ENCODE measurements around the gene ZDHHC19.
"Not testable (repeated sequence)": the region's sequence is repeated elsewhere in the genome, so short reads cannot be mapped to it uniquely, and the experiment has no call there.

ZDHHC19 gene

DNA sequence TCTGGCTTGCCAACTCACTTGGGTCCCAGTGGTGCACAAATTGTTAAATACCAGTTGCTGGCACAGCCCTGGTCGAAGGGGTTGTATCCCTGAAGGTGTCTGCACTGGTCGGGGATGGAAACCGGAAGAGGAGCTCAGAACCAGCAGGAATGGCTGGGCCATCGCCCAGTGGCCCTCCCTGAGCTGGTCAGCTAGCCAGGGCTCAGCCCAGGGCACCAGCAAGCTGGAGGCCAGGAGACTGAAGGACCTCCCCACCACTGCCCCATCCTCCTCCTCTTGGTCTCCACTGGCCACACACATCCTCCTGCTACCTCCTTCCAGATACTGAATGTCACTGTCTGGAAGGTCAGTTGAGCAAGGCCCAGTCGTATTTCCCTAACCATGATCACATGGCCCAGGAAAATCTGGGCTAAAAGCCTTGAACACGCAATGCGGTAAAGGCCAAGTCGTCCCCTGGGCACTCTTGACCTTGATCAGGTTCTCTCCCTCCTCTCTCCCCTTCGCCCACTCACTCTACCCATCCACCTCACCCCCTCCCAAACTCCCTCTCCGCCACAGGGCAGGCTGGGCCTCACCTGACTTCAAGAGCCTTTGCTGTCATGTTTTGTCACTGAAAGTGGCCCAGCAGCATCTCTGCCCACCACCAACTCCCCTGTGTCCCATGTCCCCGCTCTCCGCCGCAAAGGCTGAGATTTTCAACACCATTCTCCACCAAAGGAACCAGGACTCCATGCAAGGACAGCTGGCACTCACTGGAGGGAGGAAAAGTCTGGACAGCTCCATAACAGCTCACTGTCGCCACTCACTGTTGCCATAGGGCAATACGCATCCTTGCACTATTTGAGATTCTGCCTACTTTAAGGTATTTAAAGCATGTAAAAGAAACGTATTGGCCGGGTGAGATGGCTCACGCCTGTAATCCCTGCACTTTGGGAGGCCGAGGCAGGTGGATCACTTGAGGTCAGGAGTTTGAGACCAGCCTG lies 12.1 kb downstream of the ZDHHC19 start:
- DNase-seq, result no peak

DNA sequence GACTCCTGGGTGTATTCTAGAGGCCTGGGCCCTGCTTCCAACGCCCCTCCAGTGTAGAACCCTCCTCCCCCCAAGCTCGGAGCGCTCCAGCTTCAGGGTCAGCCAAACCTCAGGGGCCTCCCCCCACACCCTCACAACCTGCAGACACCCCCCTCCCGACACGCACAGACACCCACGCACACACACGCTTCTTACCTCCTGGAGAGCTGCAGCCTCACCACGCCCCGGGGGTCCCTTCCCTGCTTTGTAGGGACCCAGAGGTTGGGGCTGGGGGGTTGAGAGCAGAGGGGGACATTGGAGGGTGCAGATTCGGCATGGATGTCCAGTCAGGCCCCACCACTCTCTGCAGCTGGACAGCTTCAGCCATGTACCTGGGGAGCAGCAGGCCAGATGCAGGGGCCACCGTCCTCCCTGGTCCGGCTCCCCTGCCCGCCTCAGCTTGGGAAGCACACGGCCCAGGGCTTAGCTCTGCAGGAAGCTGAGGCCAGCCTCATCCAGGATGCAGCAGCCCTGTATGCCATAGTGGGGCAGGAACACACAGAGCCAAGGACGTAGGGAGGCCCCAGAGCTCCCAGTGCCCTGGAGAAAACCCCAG lies 13.0 kb downstream of the ZDHHC19 start:
- DNase-seq, result no peak

DNA sequence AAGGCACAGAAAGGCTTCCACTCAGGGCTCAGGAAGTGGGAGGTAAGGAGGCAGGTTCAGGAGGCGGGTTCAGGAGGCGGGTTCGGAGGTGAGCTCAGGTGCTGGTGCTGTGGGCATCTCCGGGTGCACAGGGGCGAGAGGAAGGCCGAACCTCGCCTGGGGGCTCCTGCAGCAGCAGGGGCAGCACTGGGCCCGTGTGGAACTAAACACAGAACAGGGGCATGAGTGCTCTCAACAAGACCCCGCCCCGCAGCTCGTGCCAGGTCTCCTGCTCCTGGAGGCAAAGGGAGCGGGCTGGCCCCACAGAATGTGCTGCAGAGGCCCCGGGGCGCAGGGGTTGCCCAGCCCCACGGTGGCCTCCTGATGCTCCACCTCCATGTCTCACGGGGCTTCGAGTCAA lies 13.7 kb downstream of the ZDHHC19 start:
- DNase-seq, result no peak

DNA sequence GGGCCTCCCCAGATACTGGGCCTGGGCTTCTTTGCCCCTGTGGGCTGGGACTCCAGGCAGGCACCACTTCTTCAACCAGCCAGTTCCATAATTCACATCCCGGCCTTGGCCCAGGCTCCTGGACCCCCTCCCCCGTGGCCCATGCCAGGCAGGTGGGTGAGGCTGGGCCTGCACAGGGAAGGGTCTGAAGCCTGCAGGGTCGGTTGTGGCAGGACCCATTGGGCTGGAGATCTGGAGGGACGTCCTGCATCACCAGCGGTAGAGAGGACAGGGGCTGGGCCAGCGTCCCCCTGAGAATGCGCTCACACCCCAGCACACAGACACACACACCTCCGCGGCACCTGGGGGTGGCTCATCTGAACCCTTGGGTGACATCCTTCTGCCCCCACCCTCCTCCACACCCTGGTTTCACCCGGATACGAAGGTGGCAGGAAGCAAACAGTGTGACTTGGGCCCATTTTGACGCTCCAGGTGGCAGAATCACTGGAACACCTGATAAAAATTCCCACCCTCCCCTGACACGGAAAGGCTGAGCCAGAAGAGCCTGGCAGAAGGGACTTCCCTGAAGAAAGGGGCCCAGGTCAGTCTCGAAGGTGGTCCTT lies 15.4 kb downstream of the ZDHHC19 start:
- no peak for DNase-seq

DNA sequence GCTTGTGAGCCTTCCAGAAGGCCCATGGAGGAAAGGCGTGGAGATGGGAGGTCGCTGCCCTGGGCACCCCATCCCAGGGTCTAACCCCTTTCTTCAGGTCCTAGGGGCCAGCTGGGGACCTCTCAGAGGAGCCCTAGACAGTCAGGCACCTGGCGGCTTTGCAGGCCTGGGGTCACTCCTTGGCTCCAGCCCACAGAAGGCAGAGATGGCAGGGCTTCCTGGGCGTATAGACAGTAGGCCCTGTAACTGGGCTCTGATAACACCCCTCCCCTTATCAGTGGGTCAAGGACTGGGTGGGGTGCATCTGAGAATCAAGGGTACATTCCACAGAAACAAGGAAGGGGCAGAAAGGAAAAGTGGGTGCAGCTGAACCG lies 16.7 kb downstream of the ZDHHC19 start:
- no peak for DNase-seq

DNA sequence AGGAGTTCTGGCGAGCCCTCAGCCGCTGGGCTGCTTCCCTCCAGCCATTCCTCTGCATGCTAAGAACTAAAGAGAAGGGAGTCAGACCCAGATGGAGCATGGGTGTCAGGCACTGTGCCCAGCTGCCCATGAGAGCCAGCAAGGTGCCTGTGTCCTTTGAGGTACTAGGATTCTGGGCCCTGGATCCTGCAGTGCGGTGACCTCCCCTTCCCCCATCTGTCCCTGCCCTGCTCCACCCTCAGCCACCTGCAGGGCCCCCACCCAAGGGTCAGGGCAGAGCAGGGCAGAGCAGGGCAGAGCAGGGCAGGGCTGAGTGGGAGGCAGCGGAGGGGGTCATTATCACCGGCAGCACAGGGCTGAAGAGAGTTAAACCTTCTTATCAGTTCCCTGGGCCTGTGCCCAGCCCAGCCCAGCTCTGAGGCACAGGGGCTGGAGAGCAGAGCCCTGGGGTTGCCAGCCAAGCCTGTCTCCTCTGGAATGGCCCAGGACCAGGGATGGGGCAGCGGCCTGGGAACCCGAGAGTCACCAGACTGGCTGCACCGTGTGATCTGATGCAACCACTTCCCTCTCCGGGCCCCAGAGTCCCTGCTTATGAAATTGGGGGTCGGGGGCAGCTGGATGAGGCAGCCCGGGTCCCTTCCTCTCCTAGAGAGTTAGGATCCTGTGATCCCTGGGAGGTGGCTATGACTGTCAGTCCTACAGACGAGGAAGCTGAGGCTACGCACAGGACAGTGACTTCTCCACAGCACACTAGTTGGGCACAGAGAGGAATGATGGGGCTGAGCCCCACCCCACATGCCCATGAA lies 17.3 kb downstream of the ZDHHC19 start:
- no peak for DNase-seq

DNA sequence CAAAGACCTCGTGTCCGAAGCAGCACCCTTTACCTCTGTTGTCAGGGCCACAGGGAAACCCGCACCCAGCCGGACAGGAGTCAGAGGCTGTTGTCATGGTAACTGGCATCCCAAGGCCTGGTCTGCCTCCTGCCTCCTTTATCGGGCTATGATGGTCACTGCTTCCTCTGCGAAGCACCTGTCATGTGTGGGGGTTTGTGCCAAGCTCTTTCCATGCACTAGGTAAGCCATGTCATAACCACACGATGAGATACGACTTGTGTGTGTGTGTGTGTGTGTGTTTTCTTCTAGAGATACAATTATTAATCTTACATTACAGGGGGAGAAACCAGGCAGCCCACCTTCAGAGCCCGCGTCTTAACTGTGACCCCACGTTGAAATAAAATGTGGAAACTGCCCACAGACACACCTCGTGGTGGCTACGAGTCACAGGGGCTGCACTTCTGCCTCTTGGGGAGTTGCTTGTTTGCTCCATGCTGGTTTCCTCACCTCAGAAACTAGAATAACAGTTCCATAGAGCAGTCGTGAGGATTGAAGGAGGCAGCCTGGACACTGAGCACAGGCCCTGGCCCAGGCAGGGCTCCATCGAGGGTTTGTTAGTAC lies 18.0 kb downstream of the ZDHHC19 start:
- no peak for DNase-seq

DNA sequence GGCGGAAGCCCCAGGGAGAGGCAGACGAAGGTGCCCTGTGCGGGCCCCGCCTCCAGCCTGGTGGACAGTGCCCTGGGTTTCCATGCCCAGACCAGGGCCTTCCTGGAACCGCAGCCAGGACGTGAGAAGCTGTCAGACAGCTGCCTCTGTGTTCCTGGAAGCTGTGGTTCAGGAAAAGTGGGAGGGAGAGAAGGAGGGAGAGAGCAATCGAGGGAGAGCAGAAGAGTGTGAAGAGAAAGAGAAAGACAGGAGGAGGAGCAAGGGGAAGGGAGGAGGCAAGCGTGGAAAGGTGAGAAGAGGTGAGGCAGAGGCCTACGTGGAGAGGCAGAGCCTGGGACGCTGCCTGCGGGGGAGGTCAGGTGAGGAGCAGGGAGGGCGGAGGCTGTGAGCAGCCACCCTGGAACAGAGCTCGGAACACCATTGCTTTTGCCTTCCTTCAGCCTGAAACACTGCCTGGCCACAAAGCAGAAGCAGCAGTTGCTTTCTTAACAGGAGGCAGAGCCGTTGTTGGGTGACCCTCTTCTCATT lies 18.6 kb downstream of the ZDHHC19 start:
- DNase-seq, result no peak

DNA sequence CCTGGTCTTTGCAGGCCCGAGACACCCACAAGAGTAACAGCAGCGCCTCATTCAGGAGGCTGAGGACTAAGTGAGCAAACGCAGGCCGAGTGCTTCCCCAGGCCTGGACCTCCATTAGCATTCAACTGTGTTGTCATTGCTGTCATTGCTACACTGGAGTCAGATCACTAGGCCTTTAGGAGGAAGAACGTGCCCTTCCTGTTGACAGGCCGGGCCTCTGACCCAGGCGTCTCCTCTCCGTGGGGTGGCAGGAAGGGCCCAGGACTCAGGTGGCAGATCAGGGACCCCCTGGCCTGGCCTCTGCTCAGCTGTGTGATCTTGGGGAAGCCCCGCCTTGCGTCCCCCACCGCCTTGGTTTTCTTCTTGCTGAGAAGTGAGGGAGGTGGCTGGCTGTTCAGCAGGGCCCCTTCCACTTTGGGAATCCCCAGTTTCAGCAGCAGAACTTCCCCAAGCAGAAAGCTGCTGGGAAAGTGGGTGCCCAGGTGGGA lies 19.1 kb downstream of the ZDHHC19 start:
- peak; percentile 71 for DNase-seq

DNA sequence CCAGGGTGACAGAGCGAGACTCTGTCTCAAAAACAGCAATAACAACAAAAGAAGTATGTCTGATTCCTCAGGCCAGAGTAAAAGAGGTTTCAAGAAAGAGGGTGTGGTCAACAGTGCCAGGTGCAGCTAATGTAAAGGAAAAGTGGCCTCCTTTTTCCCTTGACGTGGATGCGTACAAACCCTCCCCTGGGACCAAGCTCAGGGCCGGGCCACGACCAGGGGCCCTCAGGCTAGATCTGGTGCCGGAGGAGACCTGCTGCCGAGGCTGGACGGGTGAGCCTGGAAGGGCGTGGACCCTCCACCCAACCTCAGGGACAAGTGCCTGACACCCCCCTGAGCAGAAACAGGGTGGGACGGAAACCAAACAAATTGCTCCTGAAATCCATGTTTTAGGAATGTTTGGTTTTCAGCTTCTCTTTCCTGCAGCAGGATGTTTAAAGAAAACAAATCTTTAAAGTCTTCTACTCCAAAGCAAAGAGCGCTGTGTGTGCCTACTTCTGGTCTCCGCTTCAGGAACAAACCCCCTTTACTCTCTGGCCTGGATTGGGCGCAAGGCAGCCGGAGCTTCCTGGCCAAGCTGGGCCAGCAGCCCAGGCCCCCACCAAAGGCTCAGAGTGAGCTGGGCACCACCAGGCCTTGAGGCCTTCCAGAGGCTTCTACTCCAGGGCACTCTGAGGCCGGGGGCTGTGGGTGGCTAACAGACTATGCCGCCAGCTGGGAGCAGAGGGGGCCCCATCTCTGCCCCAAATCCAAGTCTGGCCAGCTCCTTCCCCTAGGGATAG lies 21.4 kb downstream of the ZDHHC19 start:
- DNase-seq, result no peak

DNA sequence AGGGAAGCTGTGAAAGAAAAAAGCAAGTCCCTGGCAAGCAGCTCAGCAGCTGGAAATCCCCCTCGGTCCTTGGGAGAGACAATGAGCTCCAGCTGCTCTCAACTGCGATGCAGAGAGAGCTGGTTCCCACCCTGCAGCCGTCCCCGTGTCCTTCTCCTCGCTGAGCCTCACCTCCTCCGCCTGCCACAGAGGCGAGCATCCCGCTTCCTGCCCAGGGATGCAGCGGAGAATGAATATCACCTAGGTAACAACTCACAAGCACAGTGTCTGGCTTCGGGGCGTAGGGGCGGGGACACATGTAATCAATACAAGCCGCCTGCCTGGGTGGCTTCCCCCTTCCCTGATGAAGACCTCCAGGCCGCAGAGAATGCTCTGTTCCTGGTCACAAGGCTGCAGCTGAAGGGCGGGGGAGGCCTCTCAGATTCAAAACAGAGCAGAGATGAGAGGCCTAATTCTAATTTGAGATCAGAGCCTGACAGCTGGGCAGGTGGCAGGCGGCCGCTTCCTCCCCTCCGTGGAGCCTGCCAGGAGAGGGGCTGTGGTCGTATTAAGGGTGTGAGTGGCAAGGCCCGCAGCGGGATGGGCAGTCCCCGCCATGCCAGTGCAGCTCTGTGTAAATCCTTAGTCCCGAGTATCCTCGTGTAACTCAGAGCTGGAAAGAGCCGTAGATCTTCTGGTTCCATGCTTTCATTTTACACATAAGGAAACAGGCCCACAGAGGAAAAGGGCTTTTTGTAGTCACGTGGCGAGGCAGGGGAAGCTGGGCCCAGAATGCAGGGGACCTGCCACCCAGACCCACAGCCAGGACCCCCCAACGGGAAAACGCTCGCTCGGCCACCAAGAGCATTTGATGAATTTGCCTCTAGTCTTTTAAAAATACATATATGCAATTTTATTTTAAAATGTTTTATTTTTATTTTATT lies 24.3 kb downstream of the ZDHHC19 start:
- DNase-seq, result peak; percentile 45

DNA sequence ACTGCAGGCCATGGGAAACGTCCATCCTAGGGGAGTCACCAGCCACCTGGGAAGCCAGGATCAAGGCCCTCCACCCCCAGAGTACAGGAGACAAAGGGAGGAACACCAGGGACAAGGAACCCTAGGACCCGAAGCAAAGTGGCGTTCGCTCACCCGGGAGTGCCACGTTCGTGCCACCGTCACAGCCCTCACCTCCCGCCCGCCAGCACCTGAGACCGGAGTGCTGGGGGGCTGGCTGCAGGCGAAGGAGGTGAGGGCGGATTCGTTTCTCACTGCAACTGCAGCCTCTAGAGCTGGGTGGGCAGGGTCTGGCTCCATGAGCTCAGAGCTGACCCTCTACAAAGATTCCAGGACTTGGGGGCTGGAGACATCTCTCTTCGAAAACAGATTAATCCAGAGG lies 26.3 kb downstream of the ZDHHC19 start:
- DNase-seq, result no peak

DNA sequence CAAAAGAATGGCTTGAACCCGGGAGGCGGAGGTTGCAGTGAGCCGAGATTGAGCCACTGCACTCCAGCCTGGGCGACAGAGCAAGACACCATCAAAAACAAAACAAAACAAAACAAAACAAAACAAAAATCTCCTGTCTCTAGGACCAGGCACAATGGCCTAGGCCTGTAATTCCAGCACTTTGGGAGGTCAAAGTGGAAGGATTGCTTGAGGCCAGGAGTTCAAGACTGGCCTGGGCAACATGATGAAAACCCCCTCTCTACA lies 27.1 kb downstream of the ZDHHC19 start:
- DNase-seq, result not testable (repeated sequence)

DNA sequence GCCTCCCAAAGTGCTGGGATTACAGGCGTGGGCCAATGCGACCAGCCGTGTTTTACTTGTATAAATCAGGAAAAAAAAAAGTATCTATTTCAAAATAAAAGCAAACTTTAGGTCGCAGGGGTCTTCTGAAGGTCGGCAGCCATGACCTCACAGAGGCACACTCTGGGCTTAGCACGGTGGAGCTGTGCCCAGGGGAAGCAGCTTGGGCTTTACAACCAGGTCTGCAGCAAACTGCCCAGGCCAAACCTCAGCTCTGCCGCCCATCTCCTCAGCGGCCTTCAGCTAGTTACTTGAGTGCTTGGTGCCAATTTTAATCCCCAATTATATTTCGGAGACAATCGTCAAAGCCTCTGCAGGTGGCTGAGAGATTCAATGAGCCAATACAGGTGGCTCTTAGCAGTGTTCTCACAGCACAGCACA lies 30.1 kb downstream of the ZDHHC19 start:
- no peak for DNase-seq

DNA sequence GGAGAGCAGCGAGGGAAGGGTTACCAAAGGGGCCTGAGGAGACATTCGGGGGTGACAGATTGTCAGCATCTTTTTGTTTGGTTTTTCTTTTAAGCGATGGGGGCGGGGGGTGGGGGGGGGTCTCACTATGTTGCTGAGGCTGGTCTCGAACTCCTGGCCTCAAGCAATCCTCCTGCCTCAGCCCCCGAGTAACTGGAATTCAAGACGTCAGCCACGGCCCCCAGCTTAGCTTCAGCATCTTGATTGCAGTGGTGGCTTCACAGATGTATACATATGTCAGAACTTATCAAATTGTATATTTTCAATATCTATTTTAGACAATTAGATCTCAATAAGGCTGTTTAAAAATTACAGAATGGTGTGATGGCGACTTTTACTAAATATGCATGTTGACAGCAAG lies 30.9 kb downstream of the ZDHHC19 start:
- DNase-seq, result no peak

DNA sequence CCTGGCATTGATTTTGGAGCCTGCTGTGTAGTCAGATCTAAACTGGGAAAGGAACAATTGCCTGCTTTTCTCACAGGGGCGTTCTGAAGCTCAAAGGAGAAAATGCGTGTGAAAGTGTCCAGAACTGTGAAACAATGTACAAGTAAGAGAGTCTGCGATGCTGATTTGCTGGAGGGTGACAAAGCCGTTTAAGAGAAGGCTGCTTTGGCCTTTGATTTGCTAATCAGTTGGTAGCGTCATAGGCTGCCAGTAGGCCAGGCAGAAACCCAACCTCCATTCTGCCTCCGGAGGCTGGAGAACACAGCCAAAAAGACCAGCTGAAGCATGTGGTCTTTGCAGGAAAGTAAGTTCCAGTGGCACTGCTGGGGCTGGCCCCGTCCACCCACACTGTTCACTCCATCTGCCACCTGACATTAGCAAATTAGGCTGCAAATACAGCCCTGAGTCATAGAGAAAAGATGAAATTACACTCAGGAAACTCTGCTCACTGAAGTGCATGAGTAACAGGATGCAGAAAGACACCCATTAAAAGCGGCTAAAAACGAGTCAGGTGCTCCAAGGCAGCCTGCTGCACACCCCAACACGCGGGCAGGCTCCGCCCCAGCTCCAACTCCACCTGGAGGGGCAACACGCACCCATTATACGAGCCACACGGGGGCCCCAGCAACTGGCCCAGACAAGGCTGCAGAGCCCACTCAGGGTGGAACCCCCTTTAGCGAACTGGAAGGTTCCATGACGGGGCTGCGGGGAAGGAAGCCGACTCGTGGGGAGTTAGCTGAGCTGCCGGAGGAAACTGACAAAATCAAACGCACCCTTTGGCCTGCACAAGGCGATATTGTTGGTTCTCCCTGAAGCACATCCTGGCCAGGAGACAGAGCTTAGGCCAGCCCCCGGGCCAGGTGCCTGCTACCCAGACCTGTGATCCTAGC lies 31.6 kb downstream of the ZDHHC19 start:
- peak; percentile 96 for DNase-seq

DNA sequence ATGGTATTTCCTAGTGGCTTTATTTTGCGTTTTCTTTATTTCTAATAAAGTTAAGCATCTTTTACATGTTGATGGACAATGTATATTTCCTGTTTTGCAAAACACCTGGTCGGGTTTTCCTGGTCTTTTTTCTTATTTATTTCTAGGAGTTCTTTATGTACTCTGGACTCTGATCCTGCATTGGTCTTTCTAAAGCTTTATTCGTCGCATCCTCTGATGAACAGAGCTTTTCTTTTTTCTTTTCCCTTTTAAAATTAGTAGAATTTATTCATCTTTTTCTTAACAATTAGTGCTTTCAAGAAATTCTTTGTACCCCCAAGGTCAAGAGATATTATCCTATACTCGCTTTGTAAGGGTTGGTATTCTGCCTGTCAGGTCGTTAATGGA lies 32.2 kb downstream of the ZDHHC19 start:
- no peak for DNase-seq

DNA sequence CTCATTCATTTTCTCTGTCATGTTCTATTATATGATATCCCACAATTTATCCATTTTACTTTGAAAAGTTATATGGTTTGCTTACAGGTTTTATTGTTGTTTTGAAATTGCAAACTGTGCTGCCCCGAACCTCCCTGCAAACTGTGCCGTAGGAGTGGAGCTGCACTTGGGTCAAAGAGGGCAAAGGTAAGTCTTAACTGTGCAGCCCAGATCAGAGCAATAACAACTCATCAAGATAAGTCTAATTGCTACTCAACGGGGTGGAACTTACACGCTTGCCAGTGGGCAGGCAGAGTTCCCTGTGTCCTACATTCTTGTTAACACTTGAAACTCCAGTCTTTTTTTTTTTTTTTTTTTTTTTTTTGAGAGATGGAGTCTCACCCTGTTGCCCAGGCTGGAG lies 33.2 kb downstream of the ZDHHC19 start:
- no peak for DNase-seq

DNA sequence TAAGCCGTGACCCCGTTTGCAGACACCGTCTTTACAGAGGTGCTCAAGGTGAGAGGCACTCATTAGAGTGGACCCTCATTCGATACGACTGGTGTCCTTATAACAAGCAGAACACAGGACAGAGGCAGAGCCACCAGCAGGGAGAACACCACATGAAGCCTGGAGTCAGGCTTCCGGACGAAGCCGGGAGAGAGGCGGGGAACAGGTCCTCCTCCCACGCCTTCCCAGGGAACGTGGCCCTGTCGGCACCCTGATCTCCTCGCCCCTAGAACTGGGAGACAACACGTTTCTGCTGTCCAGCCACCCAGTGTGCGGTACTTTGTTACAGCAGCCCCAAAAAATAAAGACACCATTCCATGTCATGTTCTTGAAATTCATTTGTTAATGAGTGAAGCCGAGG lies 33.6 kb downstream of the ZDHHC19 start:
- DNase-seq, result no peak
